ENCODE measurements around the gene TFF2.

TFF2 gene

DNA sequence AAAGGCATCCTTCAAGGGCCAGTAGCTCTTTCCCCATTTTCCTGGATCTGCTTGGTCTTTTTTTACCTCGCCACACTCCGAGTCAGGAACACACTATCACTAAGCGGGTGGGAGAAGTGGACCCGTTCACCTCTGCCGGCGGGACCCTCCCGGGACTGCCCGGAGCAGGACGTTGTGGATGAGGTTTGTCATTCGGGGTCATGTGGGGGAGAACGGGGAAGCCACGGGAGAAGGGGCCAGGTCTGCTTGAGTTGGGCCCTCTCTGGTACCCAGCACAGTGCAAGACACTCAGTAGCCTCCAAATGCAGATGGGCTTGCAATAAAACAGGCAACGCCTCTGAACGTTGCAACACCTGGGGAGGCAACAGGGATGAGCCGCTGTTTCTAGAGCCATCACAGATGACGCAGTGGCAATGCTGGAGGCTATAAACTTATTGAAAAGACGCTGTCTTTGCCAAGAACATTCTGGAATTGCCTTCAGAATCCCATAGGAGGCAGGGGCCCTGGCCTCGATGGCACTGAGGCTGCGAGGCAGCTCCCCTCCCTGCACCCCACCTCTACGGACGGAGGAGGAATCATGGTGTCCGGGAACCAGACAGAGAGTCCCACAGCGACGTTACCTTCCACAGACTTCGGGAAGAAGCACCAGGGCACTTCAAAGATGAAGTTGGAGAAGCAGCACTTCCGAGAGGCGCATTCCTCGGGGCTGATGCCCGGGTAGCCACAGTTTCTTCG, 3.8 kb downstream of the TFF2 start:
- no peak for DNase-seq (ENCODE audit: low spot score)

DNA sequence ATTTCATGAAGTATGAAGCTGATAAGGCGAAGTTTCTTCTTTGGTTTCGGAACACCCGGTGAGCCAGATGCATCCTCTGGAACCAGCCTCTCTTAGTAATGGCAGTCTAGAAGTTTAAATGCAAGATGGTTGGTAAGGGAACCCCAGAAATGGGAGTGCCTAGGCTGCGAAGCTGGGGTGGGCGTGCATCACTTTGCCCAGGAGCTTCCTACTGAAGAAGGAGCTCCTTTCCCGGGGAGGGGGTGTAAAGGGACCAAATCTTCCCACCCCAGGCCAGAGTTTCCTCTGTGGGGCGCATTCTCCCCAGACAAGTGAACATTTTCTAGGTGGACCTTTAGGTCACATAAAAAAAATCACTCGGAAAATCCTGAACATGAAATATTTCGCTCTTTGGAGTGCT, 4.4 kb downstream of the TFF2 start:
- DNase-seq (ENCODE audit: low spot score), result no peak

DNA sequence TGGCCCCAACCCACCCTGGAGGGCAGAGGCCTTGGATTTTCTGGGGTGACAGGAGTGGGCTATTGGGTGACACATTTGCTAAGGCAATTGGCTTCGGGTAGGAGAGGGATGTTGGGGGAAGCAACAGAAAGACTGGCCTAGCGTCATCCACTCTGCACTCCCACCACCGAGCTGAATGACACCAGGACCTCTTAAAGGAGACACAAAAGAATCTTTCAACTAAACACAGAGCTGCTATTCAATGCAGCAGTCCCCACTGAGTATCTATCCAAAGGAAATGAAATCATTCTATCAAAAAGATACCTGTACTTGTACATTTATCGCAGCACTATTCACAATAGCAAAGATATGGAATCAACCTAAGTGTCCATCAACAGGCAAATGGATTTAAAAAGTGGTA, 6.2 kb downstream of the TFF2 start:
- no peak for DNase-seq (ENCODE audit: low spot score)

DNA sequence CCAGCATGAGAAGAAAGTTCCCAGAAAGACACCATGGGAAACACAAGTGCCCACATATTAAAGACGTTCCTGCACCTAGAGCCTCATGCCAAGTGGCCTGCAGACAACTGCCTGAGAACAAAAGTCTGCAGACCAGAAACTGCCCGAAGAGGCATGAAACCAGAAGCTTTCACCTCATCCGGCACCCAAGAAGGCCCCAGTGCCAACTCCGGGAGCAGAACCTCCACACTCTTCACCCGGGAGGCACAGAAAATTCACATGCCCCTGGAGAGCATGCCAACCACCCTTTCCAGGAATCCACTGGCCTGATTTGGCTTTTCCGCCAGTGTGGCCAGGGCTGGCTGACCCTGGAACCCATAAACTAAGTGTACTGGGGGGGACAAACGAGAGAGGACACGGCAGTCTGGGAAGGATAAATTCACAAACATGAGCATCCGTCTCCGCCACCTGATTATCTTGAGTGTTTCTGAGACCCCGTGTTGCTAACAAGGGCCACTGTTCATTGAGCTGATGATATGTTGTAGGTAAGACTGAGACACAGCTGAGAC, 6.8 kb downstream of the TFF2 start:
- DNase-seq (ENCODE audit: low spot score), result no peak

DNA sequence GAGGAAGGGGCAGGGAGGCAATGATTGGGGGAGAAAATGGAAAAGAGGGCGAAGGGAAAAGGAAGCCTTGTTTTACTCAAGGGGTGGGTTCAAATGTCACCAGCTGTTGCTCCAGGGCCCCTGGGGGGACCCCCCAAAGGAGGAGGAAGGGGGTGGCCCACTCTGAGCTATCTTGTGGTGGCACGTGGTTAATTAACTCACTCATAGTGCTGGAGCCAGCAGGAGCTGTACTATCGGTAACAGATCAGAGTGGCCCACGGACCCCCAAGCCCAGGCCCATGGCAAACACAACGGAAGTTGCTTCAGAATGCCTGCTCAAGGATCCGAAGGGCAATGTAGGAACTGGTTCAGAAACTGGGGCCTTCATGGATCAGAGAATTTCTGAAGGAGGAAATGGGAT, 7.2 kb downstream of the TFF2 start:
- no peak for DNase-seq (ENCODE audit: low spot score)

DNA sequence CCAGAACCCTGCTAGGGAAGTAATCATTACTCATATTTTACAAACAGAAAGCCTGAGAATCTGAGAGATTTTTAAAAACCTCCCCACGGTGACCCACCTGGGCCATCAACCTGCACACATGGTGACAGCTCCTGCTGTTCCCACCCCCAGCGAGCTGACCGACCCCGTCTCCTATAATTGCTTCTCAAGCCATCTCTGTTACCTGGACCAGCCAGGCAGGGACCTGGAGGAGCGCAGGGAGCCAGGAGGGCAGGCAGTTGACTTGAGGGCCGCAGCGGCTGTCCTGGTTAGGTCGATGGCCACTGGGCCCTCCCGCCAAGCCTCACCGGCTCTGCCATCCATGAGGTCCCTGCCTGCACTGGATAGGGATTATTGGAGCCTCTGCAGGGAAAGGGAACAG, 7.7 kb downstream of the TFF2 start:
- DNase-seq (ENCODE audit: low spot score), result no peak

DNA sequence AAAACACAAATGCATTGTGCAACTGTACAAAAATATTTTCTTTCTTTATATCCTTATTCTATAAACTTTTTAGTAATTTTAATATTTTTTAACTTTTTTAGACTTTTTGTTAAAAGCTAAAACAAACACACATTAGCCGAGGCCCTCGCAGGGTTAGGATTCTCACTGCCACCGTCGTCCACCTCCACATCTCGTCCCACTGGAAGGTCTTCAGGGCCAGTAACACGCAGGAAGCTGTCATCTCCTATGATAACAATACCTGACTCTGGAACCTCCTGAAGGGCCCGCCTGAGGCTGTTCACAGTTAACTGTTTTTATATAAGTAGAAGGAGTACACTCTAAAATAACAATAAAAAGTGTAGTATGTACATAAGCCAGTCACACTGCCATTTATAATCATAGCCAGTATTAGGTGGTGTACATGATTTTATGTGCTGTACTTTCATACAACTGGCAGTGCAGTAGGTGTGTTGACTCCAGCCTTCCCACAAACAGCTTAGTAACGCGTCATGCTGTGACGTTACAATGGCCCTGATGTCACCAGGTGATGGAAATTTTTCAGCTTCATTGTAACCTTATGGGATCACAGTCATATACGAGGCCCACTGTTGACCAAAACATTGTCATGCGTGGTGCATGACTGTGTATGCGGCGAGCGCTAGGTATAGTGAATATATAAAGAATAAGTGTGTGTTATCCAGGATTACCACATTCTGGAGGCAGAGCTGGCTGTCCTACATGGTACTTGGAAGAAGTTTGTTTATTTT, 8.8 kb downstream of the TFF2 start:
- no peak for DNase-seq (ENCODE audit: low spot score)

DNA sequence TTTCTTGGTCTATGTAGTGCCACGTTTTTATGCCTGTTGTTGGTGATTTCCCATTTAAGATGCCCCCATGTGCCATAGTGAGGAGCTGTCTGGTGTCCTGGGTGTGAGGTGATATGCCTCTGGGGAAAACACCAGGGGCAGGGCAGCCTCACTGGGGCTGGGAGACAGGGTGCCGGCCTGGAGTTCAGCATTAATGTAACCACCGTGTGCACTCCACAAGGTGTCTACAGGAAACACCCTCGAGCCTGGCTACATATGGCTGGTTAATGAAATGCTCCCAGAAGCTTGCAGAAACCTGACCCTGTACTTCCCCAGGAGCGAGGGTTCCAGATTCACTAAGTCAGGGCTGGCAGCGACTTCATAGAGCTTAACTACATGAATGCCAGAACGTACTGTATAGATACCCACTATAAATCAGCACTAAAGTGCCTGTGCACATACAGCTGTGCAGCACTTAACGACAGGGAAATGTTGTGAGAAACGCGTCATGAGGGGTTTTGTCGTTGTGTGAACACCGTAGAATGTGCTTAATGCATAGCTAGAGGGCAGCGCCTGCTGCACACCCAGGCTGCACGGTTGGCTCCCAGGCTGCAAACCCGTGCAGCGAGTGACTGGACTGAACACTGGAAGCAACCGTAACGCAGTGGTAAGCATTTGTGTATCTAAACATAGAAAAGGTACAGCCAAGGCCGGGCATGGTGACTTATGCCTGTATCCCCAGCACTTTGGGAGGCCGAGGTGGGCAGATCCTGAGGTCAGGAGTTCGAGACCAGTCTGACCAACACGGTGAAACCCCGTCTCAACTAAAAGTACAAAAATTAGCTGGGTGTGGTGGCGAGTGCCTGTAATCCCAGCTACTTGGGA, 10.4 kb downstream of the TFF2 start:
- DNase-seq (ENCODE audit: low spot score), result no peak

DNA sequence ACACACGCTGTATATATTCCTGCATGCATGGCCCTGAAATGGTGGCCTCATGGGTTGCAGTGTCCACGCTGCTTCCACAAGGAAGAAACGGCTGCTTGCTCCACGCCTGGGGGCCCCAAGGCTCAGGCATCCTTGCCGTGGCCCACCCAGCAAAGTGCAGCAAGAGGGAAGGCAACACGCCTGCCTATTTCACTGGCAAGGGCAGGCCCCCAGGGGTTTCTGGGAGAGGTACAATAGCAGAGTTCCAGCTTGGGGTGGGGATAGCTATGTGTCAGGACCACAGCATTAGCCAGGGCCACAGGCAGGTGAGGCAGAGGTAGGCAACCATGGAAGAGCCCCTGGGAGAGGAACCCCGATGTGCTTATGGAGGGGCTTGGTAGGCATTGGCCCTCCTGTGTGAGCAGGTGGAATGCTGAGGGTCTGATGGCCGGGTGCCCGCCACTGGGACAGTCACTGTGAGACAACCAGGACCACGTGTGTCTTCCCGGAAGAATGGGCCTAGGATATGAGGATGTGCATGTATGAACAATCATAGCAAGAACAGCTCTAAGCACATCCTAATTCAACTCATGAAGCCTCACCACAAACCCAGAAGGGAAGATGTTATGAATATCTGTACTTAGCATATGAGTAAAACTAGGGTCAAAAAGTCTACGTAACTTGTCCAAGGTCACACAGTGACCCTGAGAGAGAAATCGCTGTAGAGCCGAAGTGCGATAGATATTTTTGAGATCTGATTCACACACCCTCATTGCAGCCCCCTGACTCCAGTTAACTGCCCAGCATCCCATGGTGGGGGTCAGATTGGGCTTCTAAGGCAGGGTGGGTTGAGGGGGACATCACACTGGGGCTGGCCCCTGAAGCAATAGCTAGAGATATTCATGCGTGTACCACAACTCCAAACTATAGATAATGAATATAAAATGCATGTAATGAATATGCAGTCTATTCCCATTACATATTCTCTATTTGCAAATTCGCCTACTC, 11.8 kb downstream of the TFF2 start:
- no peak for DNase-seq (ENCODE audit: low spot score)

DNA sequence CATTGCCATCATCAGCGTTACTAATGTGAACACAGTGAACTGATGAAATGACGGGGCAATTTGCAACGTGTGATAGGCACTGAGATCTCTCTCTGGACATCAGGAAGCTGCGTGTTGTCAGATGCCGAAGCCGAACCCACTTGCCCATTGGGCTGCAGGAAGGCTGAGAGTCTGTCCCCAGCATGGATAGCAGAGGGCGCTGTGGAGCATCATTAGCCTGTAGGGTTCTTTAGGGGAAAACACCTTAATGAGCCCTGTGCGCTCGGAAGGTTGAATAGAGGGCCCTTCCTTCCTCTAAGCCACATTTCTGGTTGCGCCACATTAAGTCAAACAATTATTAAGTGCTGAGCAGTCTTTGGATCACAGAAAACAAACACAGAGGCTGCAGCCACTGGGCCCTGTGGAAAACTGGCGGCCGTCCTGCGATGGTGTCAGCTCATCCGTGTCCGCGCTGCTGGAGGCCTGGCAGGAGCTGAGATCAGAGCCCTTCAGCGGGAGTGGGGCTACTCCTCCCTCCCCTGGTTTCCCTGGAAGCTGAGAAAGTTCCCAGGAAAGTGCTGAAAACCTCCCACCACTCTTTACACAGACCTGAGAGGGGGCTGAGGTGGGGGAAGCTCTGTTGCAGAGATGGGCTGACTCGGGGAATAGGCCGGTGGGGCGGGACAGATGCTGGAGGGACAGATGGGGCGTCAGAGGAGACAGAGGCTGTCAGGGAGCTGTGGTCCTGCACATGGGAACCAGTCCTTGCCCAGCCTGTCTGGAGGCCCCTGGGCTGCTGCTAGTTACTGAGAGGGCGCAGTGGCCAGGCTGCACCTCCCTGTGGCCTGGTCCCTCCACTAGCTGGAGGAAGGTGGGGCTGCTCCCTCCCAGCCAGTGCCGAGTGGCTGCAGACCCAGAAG, 12.7 kb downstream of the TFF2 start:
- peak; percentile 36 for DNase-seq (ENCODE audit: low spot score)

DNA sequence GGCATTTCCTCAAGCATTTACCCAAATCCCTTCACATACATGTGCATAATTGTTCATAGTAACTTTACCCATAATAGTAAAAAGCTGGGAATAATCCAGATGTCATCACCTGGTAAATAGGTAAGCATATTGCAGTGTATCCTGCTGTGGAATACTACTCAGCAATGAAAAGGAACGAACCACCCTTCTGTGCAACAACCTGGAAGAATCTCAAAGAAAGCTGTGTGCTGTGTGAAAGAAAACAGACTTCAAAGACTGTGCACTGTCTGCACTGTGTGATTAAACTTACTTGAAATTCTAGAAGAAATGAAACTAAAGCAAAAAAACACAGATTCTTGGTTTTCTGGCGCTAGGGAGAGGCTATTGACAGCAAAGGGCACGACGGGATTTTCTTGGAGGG, 13.5 kb downstream of the TFF2 start:
- no peak for DNase-seq (ENCODE audit: low spot score)

DNA sequence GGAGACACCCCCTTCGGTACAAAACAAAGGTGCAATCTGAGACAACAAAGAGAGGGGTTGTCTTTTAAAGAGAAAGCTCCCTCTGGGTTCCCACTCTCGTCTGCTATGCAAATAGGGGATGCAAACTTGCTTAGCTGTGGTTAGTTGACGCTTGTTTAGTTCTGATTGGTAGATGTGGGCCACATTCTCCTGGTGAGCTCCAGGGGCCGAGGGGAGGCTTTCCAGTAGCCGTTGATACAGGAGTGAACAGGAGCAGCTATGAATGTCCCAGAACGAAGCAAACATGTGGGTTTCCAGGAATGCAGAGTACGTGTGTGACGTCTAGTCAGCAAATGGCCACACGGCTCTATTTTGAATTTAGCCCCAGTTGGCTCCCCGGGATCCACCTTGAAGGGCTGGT, 14.7 kb downstream of the TFF2 start:
- no peak for DNase-seq (ENCODE audit: low spot score)

DNA sequence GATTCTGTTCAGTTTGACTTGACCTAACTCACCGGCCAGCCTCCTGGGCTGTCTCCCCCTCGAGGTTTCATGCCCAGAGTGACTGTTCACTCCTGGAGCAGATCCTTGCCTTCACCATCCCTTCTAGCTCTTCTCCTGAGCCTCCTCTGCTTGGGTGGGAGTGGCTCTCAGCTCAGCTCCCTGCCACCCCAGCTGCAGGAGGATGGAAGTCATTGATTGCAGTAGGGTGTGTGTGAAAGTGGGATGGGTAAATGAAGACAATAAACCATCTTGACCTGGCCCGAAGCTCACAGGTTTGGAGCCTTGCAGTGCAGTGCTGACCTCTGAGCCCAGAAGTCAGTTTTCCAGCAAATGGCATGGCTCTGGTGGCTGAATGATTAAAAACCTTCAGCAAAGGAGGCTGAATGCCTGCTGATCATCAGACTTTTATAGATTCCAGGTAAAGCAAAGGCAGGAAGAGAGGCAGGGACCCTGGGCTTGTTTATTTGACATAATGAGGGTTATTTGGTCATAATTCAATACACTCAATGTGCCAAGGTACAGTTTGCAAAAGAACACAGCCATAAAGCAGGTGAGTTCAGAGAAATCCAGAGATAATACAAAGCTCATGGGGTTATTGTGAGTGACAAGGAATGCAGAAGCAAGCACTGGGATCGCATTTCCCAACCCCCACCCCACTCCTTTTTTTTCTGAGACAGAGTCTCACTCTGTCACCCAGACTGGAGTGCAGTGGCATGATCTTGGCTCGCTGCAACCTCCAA, 18.1 kb downstream of the TFF2 start:
- no peak for DNase-seq (ENCODE audit: low spot score)

DNA sequence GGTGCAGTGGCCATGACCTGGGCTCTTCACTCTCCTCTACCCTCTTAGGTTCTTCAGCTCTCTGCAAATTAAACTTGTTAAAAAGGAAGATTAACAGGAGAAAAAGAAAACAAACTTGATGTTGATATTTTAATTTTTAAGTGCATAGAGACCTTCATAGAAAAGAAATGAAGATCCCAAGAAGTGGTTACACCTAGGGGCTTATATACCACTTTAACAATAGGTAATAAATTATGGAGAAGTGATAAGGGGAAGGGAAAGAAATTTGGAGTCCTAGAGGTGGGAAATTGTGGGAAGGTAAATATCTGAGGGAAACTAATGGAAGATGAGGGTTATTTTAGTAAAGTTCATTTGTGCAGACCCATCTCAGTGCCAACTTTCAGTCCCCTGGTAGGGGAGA, 19.1 kb downstream of the TFF2 start:
- no peak for DNase-seq (ENCODE audit: low spot score)

DNA sequence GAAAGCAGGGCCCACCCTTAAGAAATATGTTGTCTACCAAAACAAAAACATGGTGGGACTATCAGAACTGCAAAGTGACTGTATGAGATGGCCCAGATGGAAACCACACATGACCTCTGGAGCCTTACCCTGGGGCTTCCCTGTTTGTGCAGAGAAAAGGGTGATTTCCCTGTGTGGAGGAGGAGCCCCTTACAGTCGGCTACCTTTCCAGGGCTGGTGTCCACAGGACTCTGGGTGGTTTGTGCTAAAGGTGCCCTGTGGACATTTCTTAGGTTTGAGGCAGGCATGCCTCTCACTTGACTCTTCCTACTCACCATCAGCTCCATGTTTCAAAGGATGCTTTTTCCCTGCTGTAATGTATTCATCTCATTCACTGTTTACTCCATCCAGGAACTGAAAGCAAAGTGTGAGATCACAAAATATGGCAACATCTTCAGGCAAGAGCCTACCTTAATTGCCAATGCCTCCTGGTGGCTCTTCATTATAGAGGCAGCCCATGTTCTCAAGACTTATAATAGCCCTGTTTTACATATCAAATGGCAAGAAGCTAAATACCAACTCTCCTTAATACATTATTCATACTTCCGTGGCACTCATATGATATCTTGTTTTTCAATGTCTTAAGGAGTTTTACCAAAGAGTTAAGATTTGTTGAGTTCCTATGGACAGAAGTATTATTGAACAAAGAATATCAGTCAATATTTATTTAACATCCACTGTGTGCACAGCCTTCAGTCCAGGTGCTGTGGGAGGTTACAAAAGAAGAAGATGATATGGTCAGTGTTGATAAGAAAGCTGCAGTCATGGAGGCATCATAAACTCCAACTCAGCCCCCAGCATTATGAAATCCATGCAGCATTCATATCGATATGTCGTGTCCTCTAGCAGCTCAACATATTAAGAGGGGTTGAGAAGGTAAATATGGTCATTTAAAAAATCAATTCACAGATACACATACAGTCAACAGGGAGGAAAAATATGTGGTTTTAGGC, 20.1 kb downstream of the TFF2 start:
- DNase-seq (ENCODE audit: low spot score), result no peak

DNA sequence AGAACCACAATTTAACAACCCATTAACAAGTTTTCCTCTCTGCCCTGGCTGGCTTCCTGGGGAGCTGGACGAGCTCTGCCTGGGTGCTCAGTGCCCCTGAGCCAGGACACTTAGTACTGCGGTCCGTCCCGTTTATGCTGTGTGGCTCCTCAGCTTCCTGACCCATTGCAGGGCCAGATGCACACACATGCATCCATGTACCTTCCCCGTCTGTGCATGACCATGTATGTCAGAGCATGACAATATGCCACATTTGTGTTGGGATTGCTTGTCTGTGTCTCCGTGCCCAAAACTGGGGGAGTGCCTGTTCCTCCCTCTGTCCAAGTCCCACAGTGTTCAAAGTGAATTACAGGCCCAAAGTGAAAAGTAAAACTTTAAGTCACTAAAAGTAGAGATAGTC, 25.9 kb downstream of the TFF2 start:
- no peak for DNase-seq (ENCODE audit: low spot score)

DNA sequence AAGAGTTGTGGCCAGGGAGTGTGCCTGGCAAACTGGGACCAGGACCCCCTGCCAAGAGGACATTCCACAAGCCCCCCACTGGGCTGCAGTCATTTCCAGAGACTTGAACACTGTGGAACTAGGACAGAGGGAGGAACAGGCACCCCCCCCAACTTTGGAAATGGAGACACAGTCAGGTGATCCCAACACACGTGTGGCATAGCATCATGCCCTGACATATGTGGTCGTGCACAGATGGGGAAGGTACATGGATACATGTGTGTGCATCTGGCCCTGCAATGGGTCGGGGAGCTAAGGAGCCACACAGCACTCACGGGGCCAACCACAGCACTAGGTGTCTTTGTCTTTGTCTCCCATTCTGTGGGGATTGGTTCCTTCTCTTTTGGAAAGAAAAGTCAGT, 28.9 kb downstream of the TFF2 start:
- DNase-seq (ENCODE audit: low spot score), result no peak

DNA sequence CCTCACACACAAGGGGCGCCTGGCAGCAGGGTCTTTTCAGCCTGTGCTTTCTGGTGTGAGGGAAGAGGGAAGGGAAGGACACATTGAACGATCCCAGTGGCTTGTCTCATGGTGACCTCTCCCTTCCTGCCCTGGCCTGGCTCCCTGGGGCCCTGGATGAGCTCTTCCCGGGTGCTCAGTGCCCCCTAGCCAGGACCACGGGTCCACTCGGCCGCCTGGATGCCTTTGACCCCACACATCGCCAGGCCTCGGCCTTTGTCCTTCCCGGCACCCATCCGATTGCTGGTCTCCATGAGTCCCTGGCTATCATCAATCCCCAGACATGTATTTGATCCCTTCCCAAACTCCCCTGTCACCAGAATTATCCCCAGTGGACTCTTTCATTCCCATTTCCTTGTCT, 29.6 kb downstream of the TFF2 start:
- no peak for DNase-seq (ENCODE audit: low spot score)

Measured in hematopoietic multipotent progenitor cell treated with erythropoietin and hydrocortisone succinate and interleukin-3 and kit ligand, for 17 days (in vitro differentiated cells).